ENCODE results near the gene STKLD1. TPM values are rescaled to one million over a fixed set of nuclear protein-coding genes. Genes with fewer than 3 reads are reported as not detected.

STKLD1 gene
- total RNA-seq, 3 donors from 2014 or later, result 0.41 to 1.4 (median 1.3) TPM

GRCh38 chr9:133427658-133428348 is 51.6 kb downstream of the STKLD1 start:
- Histone ChIP-seq H3K4me3 (no peak overlapping the region), H3K9me3 (no peaks in the 10 kb centered on the region), H3K36me3 (ENCODE audit: low read depth) (no peaks in the 10 kb centered on the region), H3K4me1 (ENCODE audit: low read depth) (peaks cover 4% of the 10 kb centered on the region)
- intact Hi-C loops (cut with DNase I, micrococcal nuclease), result no loop called here
- ATAC-seq (no peak), DNase-seq (no peak)
- TF ChIP-seq, protein P1, sequence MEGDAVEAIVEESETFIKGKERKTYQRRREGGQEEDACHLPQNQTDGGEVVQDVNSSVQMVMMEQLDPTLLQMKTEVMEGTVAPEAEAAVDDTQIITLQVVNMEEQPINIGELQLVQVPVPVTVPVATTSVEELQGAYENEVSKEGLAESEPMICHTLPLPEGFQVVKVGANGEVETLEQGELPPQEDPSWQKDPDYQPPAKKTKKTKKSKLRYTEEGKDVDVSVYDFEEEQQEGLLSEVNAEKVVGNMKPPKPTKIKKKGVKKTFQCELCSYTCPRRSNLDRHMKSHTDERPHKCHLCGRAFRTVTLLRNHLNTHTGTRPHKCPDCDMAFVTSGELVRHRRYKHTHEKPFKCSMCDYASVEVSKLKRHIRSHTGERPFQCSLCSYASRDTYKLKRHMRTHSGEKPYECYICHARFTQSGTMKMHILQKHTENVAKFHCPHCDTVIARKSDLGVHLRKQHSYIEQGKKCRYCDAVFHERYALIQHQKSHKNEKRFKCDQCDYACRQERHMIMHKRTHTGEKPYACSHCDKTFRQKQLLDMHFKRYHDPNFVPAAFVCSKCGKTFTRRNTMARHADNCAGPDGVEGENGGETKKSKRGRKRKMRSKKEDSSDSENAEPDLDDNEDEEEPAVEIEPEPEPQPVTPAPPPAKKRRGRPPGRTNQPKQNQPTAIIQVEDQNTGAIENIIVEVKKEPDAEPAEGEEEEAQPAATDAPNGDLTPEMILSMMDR (IDR thresholded peaks at IDR 0.05), result no peak

DNA sequence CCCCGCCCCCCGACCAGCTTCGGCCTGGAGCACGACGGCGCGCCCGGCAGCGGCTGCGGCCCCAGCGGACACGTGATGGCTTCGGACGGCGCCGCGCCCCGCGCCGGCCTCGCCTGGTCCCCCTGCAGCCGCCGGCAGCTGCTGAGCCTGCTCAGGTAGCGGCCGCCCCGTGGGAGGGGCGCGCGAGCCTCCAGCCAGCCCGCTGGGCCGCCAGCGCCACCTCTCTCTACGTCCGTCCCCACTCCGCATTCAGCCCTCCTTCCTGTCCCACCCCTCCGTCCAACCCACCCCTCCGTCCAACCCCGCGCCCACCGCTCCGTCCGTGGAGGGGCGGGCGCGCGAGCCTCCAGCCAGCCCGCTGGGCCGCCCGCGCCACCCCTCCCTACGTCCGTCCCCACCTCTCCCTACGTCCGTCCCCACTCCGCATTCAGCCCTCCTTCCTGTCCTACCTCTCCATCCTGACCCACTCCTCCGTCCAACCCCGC is 52.5 kb downstream of the STKLD1 start:
- peak in 2 of 3 donors; percentile 45 to 56 for DNase-seq
- TF ChIP-seq, protein P1 (IDR thresholded peaks at IDR 0.05), result no peak
- Histone ChIP-seq H3K4me1 (ENCODE audit: low read depth) (peaks cover 4% of the 10 kb centered on the region), H3K36me3 (ENCODE audit: low read depth) (no peaks in the 10 kb centered on the region), H3K4me3 (no peak overlapping the region), H3K9me3 (no peaks in the 10 kb centered on the region)
- peak; percentile 74 for ATAC-seq
- intact Hi-C loops (cut with DNase I, micrococcal nuclease), result no loop called here

- Histone ChIP-seq H3K4me3 (no peak overlapping the region), H3K9me3 (no peaks in the 10 kb centered on the region), H3K36me3 (ENCODE audit: low read depth) (no peaks in the 10 kb centered on the region), H3K4me1 (ENCODE audit: low read depth) (peaks cover 4% of the 10 kb centered on the region)
- DNase-seq, result no peak
- no peak for ATAC-seq
- intact Hi-C loops (cut with DNase I, micrococcal nuclease), result no loop called here
- TF ChIP-seq, protein P1 (IDR thresholded peaks at IDR 0.05), result no peak
Measured at GRCh38 chr9:133429214-133429613, 53.0 kb downstream of the STKLD1 start.

- DNase-seq, result peak in 2 of 3 donors; percentile 53 to 72
- peak; percentile 60 for ATAC-seq
- H3K4me3 ChIP-seq, result no peak overlapping the region
- peaks cover 4% of the 10 kb centered on the region for H3K4me1 ChIP-seq (ENCODE audit: low read depth)
- no peaks in the 10 kb centered on the region for H3K9me3 ChIP-seq
- H3K36me3 ChIP-seq (ENCODE audit: low read depth), result no peaks in the 10 kb centered on the region
- intact Hi-C loops (cut with DNase I, micrococcal nuclease), result no loop called here
- TF ChIP-seq, protein P1 (IDR thresholded peaks at IDR 0.05), result peak; percentile 12
Measured at GRCh38 chr9:133429641-133430161, 53.5 kb downstream of the STKLD1 start.

GRCh38 chr9:133430244-133430643 is 54.1 kb downstream of the STKLD1 start:
- ATAC-seq (no peak), DNase-seq (no peak)
- intact Hi-C loops (cut with DNase I, micrococcal nuclease), result no loop called here
- TF ChIP-seq, protein P1 (IDR thresholded peaks at IDR 0.05), result no peak
- Histone ChIP-seq H3K9me3 (no peaks in the 10 kb centered on the region), H3K36me3 (ENCODE audit: low read depth) (no peaks in the 10 kb centered on the region), H3K4me1 (ENCODE audit: low read depth) (peaks cover 4% of the 10 kb centered on the region), H3K4me3 (no peak overlapping the region)

All from mucosa of descending colon (tissue), 3 donors.